GM20431 (cell line): ENCODE data around the gene C19orf81.

ENCODE experiments used
- in situ Hi-C: fragments of 300-500 bp; cut with MseI, MboI; formaldehyde crosslinking; loops from one replicate; pipeline ENCODE4 v1.15.0; 2020; ENCODE audit warnings: low sequenced_read_pairs; ENCODE audit not compliant: unreplicated experiment

Gene C19orf81

DNA sequence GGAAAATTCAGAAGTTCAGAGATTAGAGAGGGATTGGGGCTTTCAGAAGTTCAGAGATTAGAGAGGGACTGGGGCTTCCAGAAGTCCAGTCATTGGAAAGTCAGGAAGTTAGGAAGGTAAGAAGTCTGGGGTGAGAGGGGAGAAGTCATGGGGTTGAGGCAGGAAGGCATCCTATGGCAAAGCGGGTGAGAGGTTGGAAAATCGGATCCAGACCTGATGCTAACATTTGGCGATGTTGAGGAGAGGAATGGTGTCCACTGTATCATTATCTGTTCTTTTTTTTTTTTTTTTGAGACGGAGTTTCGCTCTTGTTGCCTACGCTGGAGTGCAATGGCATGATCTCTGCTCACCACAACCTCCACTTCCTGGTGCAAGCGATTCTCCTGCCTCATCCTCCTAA, 20.7 kb upstream of the C19orf81 start:
- in situ Hi-C loops = no loop called here

DNA sequence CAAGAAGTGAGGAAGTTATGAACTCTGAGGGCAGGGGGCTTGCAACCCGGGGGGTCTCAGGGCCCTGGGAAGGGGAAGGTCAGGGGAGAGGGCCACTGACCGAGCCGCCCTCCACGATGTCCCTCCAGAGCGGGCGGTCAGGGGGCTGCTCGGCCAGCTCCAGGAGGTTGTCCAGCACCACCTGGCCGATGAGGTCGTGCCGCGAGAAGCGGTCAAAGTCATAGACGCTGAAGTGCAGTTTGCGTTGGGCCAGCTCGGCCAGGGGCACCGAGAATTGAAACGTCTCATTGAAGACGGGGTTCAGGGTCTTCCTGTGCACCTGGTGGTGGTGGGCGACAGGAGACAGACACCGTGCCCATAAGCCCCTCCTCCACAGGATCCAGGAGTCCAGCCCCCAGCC, 20.1 kb upstream of the C19orf81 start:
- in situ Hi-C loops = no loop called here

GRCh38 chr19:50629801-50630200, 19.4 kb upstream of the C19orf81 start:
- in situ Hi-C loops = no loop called here

DNA sequence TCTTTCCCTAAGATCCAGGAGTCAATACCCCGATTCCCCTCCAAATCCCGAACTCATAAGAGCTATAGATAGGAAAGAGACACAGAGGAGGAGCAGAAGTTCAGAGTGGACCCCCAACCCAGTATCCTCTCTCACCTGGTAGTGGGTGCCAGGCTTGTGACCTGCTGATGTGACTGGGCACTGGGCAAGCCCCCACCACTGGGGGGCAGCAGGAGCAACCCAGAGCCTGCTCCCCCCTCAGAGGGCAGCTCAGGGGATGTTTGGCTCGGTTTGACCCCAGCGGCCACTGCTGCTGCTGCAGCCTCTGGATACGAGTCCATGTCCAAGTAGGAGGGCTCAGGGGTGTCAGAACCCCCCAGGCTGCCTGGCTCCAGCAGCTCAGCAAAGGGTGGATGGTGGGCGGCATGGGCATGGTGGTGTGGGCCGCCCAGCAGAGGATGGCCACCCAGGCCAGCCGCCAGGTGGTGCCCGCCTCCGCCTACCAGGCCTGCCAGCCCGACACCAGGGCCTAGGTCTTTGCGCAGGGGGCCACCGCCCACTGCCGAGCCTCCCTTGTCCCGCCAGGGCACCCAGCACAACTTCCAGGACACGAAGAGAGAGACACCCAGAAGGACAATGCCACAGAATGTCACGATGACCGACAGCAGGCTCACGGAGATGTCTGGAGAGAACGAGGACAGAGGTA, 17.0 kb upstream of the C19orf81 start:
- in situ Hi-C loops = no loop called here

- in situ Hi-C loops = no loop called here
Observed at GRCh38 chr19:50633359-50633758, 15.9 kb upstream of the C19orf81 start.

DNA sequence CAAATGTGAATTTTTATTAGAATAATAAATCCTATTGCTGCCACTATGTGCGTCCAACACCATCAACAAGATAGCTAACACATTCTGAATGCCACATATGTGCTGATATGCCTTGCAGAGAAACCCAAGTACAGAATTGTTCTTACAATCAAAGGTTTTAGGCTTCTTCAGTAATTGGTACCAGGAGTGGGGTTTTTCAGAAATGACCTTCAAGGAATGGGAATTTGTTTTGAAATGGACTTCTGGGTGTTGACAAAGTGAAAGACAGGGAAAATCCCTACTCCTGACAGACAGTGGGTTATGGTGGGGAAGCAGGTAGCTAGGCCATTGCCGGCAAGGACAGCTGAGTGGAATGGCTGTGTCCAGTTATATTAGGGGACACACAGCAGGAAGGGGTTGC, 15.3 kb upstream of the C19orf81 start:
- in situ Hi-C loops = no loop called here

DNA sequence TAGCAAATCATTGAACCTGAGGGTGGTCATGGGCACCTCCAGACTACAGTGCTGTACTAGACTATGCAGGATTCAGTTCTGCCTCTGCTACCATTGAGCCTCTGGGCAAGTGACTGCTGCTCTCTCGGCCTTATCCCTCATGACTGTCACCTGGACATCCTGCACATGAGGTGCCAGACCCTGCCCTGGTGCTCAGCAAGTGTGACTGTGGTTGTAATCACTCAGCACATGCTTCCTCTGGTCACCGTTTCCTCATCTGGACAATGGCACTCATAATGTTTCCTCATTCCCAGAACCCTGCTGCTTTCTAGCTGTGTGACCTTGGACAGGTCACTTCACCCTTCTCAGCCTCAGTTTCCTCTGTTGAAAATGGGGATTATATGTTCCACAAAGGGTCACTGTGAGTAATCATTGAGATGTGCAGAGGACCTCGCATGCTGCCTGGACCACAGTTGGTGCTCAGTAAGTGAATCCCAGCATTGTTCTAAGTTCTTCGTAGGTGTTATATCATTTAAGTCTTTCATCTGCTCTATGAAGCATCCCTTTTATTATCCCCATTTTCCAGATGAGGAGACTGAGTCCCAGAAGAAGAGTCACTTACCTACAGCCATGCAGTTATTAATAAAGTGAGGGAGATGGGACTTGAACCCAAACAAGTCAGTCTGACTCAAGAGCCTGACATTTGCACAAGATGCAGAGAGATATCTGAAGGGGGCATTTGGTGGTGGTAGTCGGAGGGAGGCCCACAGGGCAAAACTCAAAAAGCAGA, 12.7 kb upstream of the C19orf81 start:
- in situ Hi-C loops = no loop called here

GRCh38 chr19:50638600-50638999, 10.6 kb upstream of the C19orf81 start:
- in situ Hi-C loops = no loop called here

- in situ Hi-C loops = no loop called here
Observed at GRCh38 chr19:50639121-50640112, 9.8 kb upstream of the C19orf81 start, which contains the start of gene SYT3. TSS of gene SYT3 (minus strand) at chr19:50639881. CDS start at chr19:50637411, 2,470 bp downstream.

GRCh38 chr19:50640368-50640767, 8.9 kb upstream of the C19orf81 start:
- in situ Hi-C loops = no loop called here

DNA sequence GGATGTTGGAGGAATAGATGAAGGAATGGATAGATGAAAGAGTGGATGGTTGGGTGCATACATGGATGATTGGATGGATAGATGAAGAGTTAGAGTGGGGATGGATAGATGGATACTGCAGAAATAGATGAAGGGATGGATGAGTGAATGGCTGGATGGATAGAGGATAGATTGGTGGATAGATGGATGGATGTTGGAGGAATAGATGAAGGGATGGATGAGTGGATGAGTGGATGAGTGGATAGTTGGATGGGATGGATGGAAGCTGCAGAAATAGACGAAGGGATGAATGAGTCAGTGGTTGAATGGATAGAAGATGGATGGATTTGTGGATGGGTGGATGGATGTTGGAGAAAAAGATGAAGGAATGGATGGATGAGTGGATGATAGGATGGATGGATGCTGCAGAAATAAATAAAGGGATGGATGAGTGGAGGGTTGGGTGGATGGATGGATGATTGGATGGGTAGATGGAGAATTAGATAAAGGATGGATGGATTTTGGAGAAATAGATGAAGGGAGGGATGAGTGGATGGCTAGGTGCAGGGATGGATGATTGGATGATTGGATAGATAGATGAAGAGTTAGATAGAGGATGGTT, 4.8 kb upstream of the C19orf81 start:
- in situ Hi-C loops = no loop called here

DNA sequence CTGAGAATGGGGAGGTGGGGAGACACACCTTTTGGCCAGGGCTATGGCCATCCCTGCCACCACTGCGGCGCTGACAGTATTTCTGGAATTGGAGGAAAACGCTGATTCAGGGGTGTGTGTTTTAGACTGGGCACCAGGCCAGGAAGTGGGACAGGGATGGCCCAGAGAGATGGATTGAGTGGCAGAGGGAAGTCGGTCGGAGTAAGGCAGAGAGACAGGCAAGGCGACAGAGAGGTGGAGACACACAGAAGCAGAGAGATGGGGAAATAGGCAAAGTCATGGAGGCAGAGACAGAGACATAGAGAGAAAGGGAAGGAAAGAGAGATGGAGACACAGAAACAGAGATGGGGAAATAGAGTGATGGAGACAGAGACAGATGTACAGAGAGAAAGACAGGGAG, 4.1 kb upstream of the C19orf81 start:
- in situ Hi-C loops = no loop called here

GRCh38 chr19:50646074-50646807, 3.0 kb upstream of the C19orf81 start:
- in situ Hi-C loops = no loop called here

DNA sequence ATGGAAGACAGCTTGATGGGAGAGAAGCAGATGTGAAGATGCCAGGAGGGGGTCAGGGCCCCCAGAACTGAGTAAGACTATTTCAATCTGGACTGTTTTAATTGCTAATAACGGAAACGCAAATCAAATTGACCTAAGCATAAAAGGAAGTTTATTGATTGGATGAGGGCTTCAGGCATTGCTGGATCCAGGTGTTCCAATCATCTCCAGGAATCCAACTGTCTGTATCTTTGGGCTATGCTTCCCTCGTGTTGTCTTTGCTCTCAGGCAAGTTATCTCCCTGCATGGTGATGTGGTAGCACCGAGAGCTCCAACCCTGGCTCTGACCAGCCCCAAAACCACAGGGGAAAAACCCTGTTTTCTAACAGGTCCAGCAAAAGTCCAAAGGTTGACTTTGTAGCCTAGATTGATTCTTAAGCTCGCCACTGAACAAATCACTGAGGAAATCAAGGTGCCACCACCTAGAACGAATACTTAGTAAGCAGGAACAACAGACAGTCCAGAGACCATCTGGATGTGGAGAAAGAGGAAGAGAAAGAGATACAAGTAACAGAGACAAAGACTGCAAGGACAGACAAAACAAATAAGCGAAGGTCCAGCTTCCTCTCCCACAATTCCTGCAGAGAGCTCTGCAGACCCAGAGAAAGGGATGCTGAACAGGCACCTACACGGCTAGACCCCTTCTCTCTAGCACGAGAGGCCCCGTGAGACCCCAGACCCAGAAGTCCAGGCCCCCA, 1.2 kb upstream of the C19orf81 start:
- in situ Hi-C loops = no loop called here

DNA sequence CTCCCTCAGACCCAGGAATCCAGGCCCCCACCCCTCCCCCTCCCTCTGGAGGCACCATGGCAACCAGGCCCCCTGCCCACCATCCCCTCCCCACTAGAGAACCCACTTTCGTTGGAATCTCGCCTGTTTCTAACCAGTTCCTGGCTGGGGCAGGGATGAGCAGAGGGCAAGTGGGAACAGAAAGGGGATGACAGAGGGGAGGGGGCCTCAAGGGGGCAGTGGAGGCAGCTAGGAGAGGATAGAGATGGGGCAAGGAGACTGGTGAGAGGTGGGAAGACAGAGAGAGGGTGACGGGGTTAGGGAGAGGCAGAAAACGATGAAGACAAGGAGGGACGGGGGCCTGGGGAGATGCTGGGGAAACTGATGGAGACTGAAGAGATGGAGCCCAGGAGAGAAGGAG, 586 bp upstream of the C19orf81 start:
- in situ Hi-C loops = no loop called here

DNA sequence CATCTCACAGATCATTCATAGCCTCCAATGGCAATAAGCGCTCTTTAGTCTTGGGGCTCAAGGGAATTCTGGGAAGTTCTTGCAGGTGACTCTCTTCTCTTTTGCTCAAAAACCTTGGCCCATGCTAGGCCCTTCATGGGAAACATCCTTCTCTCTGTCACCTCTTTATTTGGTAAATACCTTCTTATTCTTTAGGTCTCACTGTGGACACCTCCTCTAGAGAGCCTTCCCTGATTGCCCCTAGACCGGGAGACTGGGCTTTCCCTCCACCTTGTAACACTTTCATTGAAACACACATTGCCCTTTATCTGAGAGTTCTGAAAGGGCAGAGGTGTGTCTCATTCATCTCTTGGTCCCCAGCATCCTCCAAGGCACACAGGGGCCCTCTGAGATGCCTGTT, 1.9 kb downstream of the C19orf81 start:
- in situ Hi-C loops = no loop called here

GRCh38 chr19:50652722-50653121, 3.5 kb downstream of the C19orf81 start:
- in situ Hi-C loops = no loop called here

GRCh38 chr19:50654882-50655281, 5.6 kb downstream of the C19orf81 start:
- in situ Hi-C loops = no loop called here

DNA sequence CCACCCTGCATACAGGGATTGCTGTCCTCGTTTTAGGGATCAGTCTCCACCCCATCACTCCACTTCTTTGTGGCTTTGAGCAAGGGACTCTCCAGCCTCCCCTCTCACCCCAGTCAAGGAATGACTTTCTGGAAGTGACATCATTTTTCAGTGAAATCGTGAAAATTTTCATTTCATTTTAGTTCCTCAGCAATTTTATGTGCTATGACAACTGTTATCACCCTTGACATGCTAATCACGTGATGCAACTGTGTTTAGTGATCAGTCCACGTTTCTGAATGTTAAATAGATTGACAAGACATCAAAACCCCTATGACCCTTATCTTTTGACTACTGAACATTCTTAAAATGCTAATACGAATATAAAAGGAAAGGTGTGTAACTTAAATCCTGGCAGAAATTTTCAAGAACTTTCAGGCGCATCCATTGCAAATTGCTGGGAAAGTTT, 8.0 kb downstream of the C19orf81 start:
- in situ Hi-C loops = no loop called here
